ENCODE data around the gene TEX22. TPM values are rescaled to one million over a fixed set of nuclear protein-coding genes. Genes with fewer than 3 reads are reported as not detected.

Gene TEX22
- total RNA-seq, 1 experiment from 2014 or later = 0.29 TPM

GRCh38 chr14:105385698-105386365 lies 12.5 kb upstream of the TEX22 start:
- no peaks in the 10 kb centered on the region for H3K9me2 ChIP-seq (replicated peaks; ENCODE audit: low read length)
- ATAC-seq = no peak
- H3K4me2 ChIP-seq (ENCODE audit: low read length) = no peak overlapping the region
- H3K4me1 ChIP-seq (ENCODE audit: insufficient read depth, low read length) = no peaks in the 10 kb centered on the region
- no peaks in the 10 kb centered on the region for H3K27me3 ChIP-seq (ENCODE audit: low read length)
- no peaks in the 10 kb centered on the region for H3K9me3 ChIP-seq (ENCODE audit: low read length)
- no peak overlapping the region for H3K4me3 ChIP-seq (ENCODE audit: low read length)
- intact Hi-C loops (cut with micrococcal nuclease) = no loop called here
- ChIA-PET POLR2A (ENCODE audit: unreplicated experiment) (no interaction called here), CTCF (no interaction called here)
- TF ChIP-seq, protein P1, sequence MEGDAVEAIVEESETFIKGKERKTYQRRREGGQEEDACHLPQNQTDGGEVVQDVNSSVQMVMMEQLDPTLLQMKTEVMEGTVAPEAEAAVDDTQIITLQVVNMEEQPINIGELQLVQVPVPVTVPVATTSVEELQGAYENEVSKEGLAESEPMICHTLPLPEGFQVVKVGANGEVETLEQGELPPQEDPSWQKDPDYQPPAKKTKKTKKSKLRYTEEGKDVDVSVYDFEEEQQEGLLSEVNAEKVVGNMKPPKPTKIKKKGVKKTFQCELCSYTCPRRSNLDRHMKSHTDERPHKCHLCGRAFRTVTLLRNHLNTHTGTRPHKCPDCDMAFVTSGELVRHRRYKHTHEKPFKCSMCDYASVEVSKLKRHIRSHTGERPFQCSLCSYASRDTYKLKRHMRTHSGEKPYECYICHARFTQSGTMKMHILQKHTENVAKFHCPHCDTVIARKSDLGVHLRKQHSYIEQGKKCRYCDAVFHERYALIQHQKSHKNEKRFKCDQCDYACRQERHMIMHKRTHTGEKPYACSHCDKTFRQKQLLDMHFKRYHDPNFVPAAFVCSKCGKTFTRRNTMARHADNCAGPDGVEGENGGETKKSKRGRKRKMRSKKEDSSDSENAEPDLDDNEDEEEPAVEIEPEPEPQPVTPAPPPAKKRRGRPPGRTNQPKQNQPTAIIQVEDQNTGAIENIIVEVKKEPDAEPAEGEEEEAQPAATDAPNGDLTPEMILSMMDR (conservative IDR thresholded peaks at IDR 0.05; ENCODE audit: low read depth, low read length) = no peak
- TF ChIP-seq EZH2phosphoT487 (IDR thresholded peaks at IDR 0.05; ENCODE audit: borderline replicate concordance, low read length) (no peak), EZH2 (IDR thresholded peaks at IDR 0.05; ENCODE audit: low read length, unreplicated experiment) (no peak)
- H3K9ac ChIP-seq (ENCODE audit: low read length) = no peak overlapping the region
- no peaks in the 10 kb centered on the region for H4K20me1 ChIP-seq (ENCODE audit: low read length)
- no peak for DNase-seq
- no peaks in the 10 kb centered on the region for H3F3A ChIP-seq (ENCODE audit: low read length, unreplicated experiment)
- no peak overlapping the region for H2AFZ ChIP-seq (ENCODE audit: low read length)
- no peaks in the 10 kb centered on the region for H3K79me2 ChIP-seq (ENCODE audit: low read length)
- no peaks in the 10 kb centered on the region for H3K36me3 ChIP-seq (ENCODE audit: low read depth, low read length)
- no peak overlapping the region for H3K27ac ChIP-seq (ENCODE audit: low read length)
- BruUV-seq (replicated peaks) = no TSS peak

DNA sequence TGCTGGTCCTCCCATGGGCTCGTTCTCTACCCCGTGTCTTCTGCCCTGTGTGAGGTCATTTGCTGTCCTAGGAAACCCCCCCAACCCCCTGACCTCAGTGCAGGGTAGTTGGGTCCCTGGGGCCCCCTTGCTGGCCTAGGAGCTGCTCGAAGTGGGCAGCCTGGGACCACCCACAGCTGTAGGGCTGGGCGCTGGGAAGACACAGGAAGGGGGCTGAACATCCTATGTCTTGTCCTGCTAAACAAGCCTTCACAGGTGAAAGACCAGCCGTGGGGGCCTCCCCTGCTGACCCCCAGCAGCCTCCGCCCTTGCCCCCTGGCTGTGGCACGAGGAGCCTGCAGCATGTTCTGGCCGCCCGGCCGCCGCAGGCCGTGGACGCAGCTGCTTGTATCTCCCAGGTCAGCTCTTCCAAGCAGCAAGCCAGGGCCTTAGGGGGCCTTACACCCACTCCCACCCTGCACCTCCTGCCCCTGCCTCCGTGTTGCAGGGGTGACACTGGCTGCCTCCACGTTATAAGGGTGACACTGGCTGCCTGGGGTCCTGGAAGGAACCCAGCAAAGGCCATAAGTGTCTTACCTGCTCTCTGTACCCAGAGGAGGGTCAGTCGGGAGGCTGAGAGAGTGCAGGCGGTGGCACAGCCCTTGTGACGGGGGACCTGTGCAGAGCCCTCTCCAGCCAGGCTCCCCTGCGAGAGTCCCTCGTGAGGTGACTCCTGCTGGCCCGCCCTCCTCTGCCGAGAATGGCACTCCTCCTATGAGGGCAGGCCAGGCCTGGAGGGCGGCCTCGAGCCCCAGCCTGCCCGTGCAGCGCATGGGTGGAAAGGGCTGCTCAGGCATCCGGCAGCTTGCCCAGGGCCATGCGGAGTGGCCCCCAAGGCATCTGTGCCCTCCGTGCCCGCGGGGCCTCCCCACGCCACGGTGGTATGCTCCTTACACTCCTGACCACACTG lies 11.5 kb upstream of the TEX22 start:
- no peak overlapping the region for H3K4me3 ChIP-seq (ENCODE audit: low read length)
- H3K4me2 ChIP-seq (ENCODE audit: low read length) = no peak overlapping the region
- ChIA-PET POLR2A (ENCODE audit: unreplicated experiment) (no interaction called here), CTCF (no interaction called here)
- H4K20me1 ChIP-seq (ENCODE audit: low read length) = no peaks in the 10 kb centered on the region
- H2AFZ ChIP-seq (ENCODE audit: low read length) = no peak overlapping the region
- DNase-seq (no peak), ATAC-seq (no peak)
- H3F3A ChIP-seq (ENCODE audit: low read length, unreplicated experiment) = no peaks in the 10 kb centered on the region
- TF ChIP-seq EZH2phosphoT487 (IDR thresholded peaks at IDR 0.05; ENCODE audit: borderline replicate concordance, low read length) = no peak
- TF ChIP-seq, protein P1 (conservative IDR thresholded peaks at IDR 0.05; ENCODE audit: low read depth, low read length) = no peak
- TF ChIP-seq EZH2 (IDR thresholded peaks at IDR 0.05; ENCODE audit: low read length, unreplicated experiment) = no peak
- BruUV-seq (replicated peaks) = no TSS peak
- no peaks in the 10 kb centered on the region for H3K27me3 ChIP-seq (ENCODE audit: low read length)
- H3K9me3 ChIP-seq (ENCODE audit: low read length) = no peaks in the 10 kb centered on the region
- H3K36me3 ChIP-seq (ENCODE audit: low read depth, low read length) = no peaks in the 10 kb centered on the region
- H3K9me2 ChIP-seq (replicated peaks; ENCODE audit: low read length) = no peaks in the 10 kb centered on the region
- H3K79me2 ChIP-seq (ENCODE audit: low read length) = no peaks in the 10 kb centered on the region
- no peaks in the 10 kb centered on the region for H3K4me1 ChIP-seq (ENCODE audit: insufficient read depth, low read length)
- intact Hi-C loops (cut with micrococcal nuclease) = no loop called here
- H3K27ac ChIP-seq (ENCODE audit: low read length) = no peak overlapping the region
- H3K9ac ChIP-seq (ENCODE audit: low read length) = no peak overlapping the region

- CTCF ChIA-PET = no interaction called here
- no peaks in the 10 kb centered on the region for H4K20me1 ChIP-seq (ENCODE audit: low read length)
- TF ChIP-seq EZH2 (IDR thresholded peaks at IDR 0.05; ENCODE audit: low read length, unreplicated experiment) = no peak
- TF ChIP-seq EZH2phosphoT487 (IDR thresholded peaks at IDR 0.05; ENCODE audit: borderline replicate concordance, low read length) = no peak
- TF ChIP-seq, protein P1 (conservative IDR thresholded peaks at IDR 0.05; ENCODE audit: low read depth, low read length) = no peak
- POLR2A ChIA-PET (ENCODE audit: unreplicated experiment) = no interaction called here
- no peaks in the 10 kb centered on the region for H3K9me3 ChIP-seq (ENCODE audit: low read length)
- H3K9me2 ChIP-seq (replicated peaks; ENCODE audit: low read length) = no peaks in the 10 kb centered on the region
- DNase-seq (no peak), ATAC-seq (no peak)
- no peak overlapping the region for H3K9ac ChIP-seq (ENCODE audit: low read length)
- H3K36me3 ChIP-seq (ENCODE audit: low read depth, low read length) = no peaks in the 10 kb centered on the region
- intact Hi-C loops (cut with micrococcal nuclease) = no loop called here
- no peak overlapping the region for H3K4me2 ChIP-seq (ENCODE audit: low read length)
- BruUV-seq (replicated peaks) = no TSS peak
- H3F3A ChIP-seq (ENCODE audit: low read length, unreplicated experiment) = no peaks in the 10 kb centered on the region
- H3K27ac ChIP-seq (ENCODE audit: low read length) = no peak overlapping the region
- H3K4me3 ChIP-seq (ENCODE audit: low read length) = no peak overlapping the region
- no peaks in the 10 kb centered on the region for H3K27me3 ChIP-seq (ENCODE audit: low read length)
- no peaks in the 10 kb centered on the region for H3K4me1 ChIP-seq (ENCODE audit: insufficient read depth, low read length)
- H2AFZ ChIP-seq (ENCODE audit: low read length) = no peak overlapping the region
- H3K79me2 ChIP-seq (ENCODE audit: low read length) = no peaks in the 10 kb centered on the region
Measured at GRCh38 chr14:105387530-105387922, 10.8 kb upstream of the TEX22 start.
